KOPT-K1 (cell line): Measurements from ENCODE around the gene RLN3.
A peak's percentile ranks its signal among the peaks of the same experiment; 100 is the strongest.

Experiments
- H3K27ac ChIP-seq: fragments of 200-600 bp; sonication (generic); 2 replicates; pipeline ENCODE4 v1.5.1; 2016; ENCODE audit warnings: antibody characterized with exemption, mild to moderate bottlenecking, low read depth, low read length; ENCODE audit not compliant: poor library complexity, severe bottlenecking
- H3K36me3 ChIP-seq: fragments of 200-600 bp; sonication (generic); 2 replicates; pipeline ENCODE4 v1.5.1; 2017; ENCODE audit warnings: antibody characterized with exemption, mild to moderate bottlenecking, low read length, moderate library complexity; ENCODE audit not compliant: insufficient read depth
- H3K9me3 ChIP-seq: fragments of 200-600 bp; sonication (generic); 2 replicates; pipeline ENCODE4 v1.5.1; 2017; ENCODE audit warnings: antibody characterized with exemption, low read length, mild to moderate bottlenecking; ENCODE audit not compliant: insufficient read depth, poor library complexity, severe bottlenecking

The RLN3 gene

GRCh38 chr19:14063105-14063504, 35.2 kb downstream of the RLN3 start:
- H3K27ac ChIP-seq = no peak overlapping the region
- H3K36me3 ChIP-seq = no peaks in the 10 kb centered on the region
- H3K9me3 ChIP-seq = no peaks in the 10 kb centered on the region

- H3K9me3 ChIP-seq = no peaks in the 10 kb centered on the region
These were observed 38.2 kb downstream of the RLN3 start for GRCh38 chr19:14066134-14066533.

GRCh38 chr19:14070268-14071050, 42.5 kb downstream of the RLN3 start:
- no peaks in the 10 kb centered on the region for H3K36me3 ChIP-seq
- no peaks in the 10 kb centered on the region for H3K9me3 ChIP-seq
- no peak overlapping the region for H3K27ac ChIP-seq

More at GRCh38 chr19:14066134-14066533, 38.2 kb downstream of the RLN3 start:
- H3K27ac ChIP-seq = no peak overlapping the region
- no peaks in the 10 kb centered on the region for H3K36me3 ChIP-seq

GRCh38 chr19:14072535-14073260, 44.8 kb downstream of the RLN3 start, which contains the start of gene MISP3:
Gene MISP3 (plus strand): TSS chr19:14072786. CDS start chr19:14073310, 524 bp downstream.
- Histone ChIP-seq H3K9me3 (no peaks in the 10 kb centered on the region), H3K36me3 (no peaks in the 10 kb centered on the region), H3K27ac (peak within 1 kb of the TSS; percentile 20)

- H3K27ac ChIP-seq = peak overlapping the region; percentile 20
- H3K9me3 ChIP-seq = no peaks in the 10 kb centered on the region
- no peaks in the 10 kb centered on the region for H3K36me3 ChIP-seq
These were observed 45.4 kb downstream of the RLN3 start for GRCh38 chr19:14073261-14073924.

- H3K36me3 ChIP-seq = no peaks in the 10 kb centered on the region
- no peaks in the 10 kb centered on the region for H3K9me3 ChIP-seq
- H3K27ac ChIP-seq = peak overlapping the region; percentile 20
These were observed 46.2 kb downstream of the RLN3 start for GRCh38 chr19:14073925-14074838.

- Histone ChIP-seq H3K9me3 (no peaks in the 10 kb centered on the region), H3K27ac (no peak overlapping the region), H3K36me3 (no peaks in the 10 kb centered on the region)
These were observed 50.5 kb downstream of the RLN3 start for GRCh38 chr19:14078411-14078810.
